GM23338 (cell line): ENCODE data around the gene BCAP31. TPM values are rescaled to one million over a fixed set of nuclear protein-coding genes. Genes with fewer than 3 reads are reported as not detected.
A peak's percentile ranks its signal among the peaks of the same experiment; 100 is the strongest.
"Not testable (repeated sequence)": the region's sequence is repeated elsewhere in the genome, so short reads cannot be mapped to it uniquely, and the experiment has no call there.

Experiments
- ATAC-seq: fragments of 200-7000 bp; cut with Tn5 transposase; 3 replicates; pipeline ENCODE4 v1.9.1; 2020
- DNase-seq: peaks from one replicate; pipeline ENCODE4 v3.0.0-alpha.2; 2015; ENCODE audit warnings: low spot score
- H2AFZ ChIP-seq: fragments of 200-600 bp; sonication (generic); 2 replicates; pipeline ENCODE4 v1.8.0; 2016; ENCODE audit warnings: antibody characterized with exemption, mild to moderate bottlenecking, moderate library complexity
- H3F3A ChIP-seq: fragments of 200-600 bp; sonication (generic); replicated peaks from 2 replicates; pipeline ENCODE4 v1.8.0; 2017; ENCODE audit warnings: antibody characterized with exemption, mixed run types, low read depth
- H3K27ac ChIP-seq: fragments of 200-600 bp; sonication (generic); 2 replicates; pipeline ENCODE4 v1.6.1; 2016; ENCODE audit warnings: low read depth
- H3K27me3 ChIP-seq: fragments of 200-600 bp; sonication (generic); 2 replicates; pipeline ENCODE4 v1.8.0; 2016; ENCODE audit warnings: mild to moderate bottlenecking, mixed run types, moderate library complexity; ENCODE audit not compliant: insufficient read depth
- H3K36me3 ChIP-seq: fragments of 200-600 bp; sonication (generic); 2 replicates; pipeline ENCODE4 v1.8.0; 2016; ENCODE audit warnings: mild to moderate bottlenecking; ENCODE audit not compliant: insufficient read depth
- H3K4me1 ChIP-seq: fragments of 200-600 bp; sonication (generic); 2 replicates; pipeline ENCODE4 v1.8.0; 2016; ENCODE audit warnings: mild to moderate bottlenecking, moderate library complexity; ENCODE audit not compliant: insufficient read depth
- H3K4me2 ChIP-seq: fragments of 200-600 bp; sonication (generic); 2 replicates; pipeline ENCODE4 v1.7.1; 2017; ENCODE audit warnings: mixed run types
- H3K4me3 ChIP-seq: fragments of 200-600 bp; sonication (generic); 2 replicates; pipeline ENCODE4 v1.6.1; 2016; ENCODE audit warnings: mixed run types
- H3K79me2 ChIP-seq: fragments of 200-600 bp; sonication (generic); replicated peaks from 2 replicates; pipeline ENCODE4 v1.8.0; 2017; ENCODE audit warnings: mild to moderate bottlenecking; ENCODE audit not compliant: insufficient read depth
- H3K9me2 ChIP-seq: fragments of 200-600 bp; sonication (generic); 2 replicates; pipeline ENCODE4 v1.8.0; 2017; ENCODE audit not compliant: insufficient read depth
- H4K20me1 ChIP-seq: fragments of 200-600 bp; sonication (generic); replicated peaks from 2 replicates; pipeline ENCODE4 v1.8.0; 2017; ENCODE audit warnings: mild to moderate bottlenecking; ENCODE audit not compliant: insufficient read depth
- H3K27ac Mint-ChIP-seq: 2 replicates; pipeline ENCODE4 v1.8.0; 2020; ENCODE audit warnings: inconsistent platforms, mild to moderate bottlenecking, moderate library complexity, mixed read lengths
- H3K27me3 Mint-ChIP-seq: 3 replicates; pipeline ENCODE4 v1.8.0; 2022; ENCODE audit warnings: low read depth, mild to moderate bottlenecking, moderate library complexity, mixed read lengths, inconsistent platforms; ENCODE audit not compliant: insufficient read depth, poor library complexity
- H3K36me3 Mint-ChIP-seq: 3 replicates; pipeline ENCODE4 v1.8.0; 2021; ENCODE audit warnings: low read depth, mild to moderate bottlenecking, inconsistent platforms, moderate library complexity, mixed read lengths
- H3K4me1 Mint-ChIP-seq: 3 replicates; pipeline ENCODE4 v1.8.0; 2020; ENCODE audit warnings: mild to moderate bottlenecking, inconsistent platforms, mixed read lengths
- H3K4me3 Mint-ChIP-seq: 3 replicates; pipeline ENCODE4 v1.8.0; 2021; ENCODE audit warnings: moderate library complexity, mild to moderate bottlenecking, inconsistent platforms, mixed read lengths
- H3K9me3 Mint-ChIP-seq: 3 replicates; pipeline ENCODE4 v1.8.0; 2020; ENCODE audit warnings: moderate library complexity, mild to moderate bottlenecking, inconsistent platforms, mixed read lengths
- ZNF114 ChIP-seq: fragments of 250-450 bp; sonication (Bioruptor Pico); IDR thresholded peaks from 2 replicates; pipeline ENCODE4 v1.5.0; 2020; ENCODE audit warnings: mild to moderate bottlenecking, moderate library complexity
- ZNF331 ChIP-seq: fragments of 250-450 bp; sonication (Bioruptor Pico); IDR thresholded peaks from 2 replicates; pipeline ENCODE4 v1.5.0; 2020; ENCODE audit warnings: low read depth, mild to moderate bottlenecking, moderate library complexity
- polyA plus RNA-seq: library from polyadenylated mRNA; unstranded; fragments of >200 nt; fragmentation: Nextera tagmentation; extraction: Ambion mirVana; gene quantifications from 2 replicates; pipeline ENCODE4 v1.2.1, GENCODE V29; 2016
- total RNA-seq: library from RNA; depleted of rRNA; stranded (reverse); fragments of >200 nt; shearing (Covaris generic); gene quantifications from 2 replicates; pipeline ENCODE4 v1.2.3, GENCODE V29; 2014
- TF ChIP-seq, protein P1 (sequence below), 2 experiments: fragments of 200-600 bp in 1 of 2; sonication (generic) in 1 of 2; conservative IDR thresholded peaks; 2 replicates each; pipeline versions ENCODE4 v1.5.1 to v1.6.1; 2016 to 2017; ENCODE audit warnings: antibody characterized with exemption in 2 of 2, low read depth in 2 of 2, mild to moderate bottlenecking in 2 of 2, moderate library complexity in 1 of 2

Gene BCAP31
- total and polyA plus RNA-seq, 2 experiments from 2014 or later: 85.0 to 145 TPM

DNA sequence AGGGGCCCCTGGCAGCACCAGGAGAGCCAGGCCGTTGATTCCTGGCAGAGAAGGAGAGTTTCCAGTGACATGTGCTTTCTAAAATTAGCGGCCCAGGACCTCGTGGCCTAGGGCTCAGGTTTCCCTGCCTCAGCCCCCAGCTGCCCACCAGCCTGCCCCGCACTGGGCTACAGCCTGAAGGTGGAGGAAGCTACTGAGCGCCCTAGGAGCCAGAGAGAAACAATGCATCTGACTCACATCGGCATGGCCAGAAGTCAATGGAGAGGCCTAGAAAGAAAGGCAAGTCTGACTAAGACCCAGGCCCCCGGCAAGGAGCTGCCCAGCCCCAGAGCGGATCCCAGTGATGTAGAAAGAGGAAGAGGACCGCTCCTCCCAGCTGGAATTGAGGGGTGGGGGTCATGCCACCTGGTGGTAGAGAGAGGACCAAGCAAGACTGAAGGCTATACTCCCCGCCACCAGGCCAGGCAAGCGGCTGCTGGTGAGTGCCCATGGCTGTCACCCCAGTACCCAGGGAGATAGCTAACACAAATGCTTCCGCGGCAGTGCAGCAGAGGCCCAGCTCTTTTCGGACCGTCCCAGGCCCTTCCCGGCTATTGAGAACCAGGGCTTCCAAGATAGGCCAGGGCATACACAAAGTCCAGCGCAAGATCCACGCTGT is 18.7 kb downstream of the BCAP31 start:
- not testable (repeated sequence) for H3K4me1 Mint-ChIP-seq, H3K9me3 Mint-ChIP-seq, H3K36me3 ChIP-seq, H4K20me1 ChIP-seq, H3K27me3 ChIP-seq, H3F3A ChIP-seq, H2AFZ ChIP-seq, H3K27ac Mint-ChIP-seq, DNase-seq, H3K27me3 Mint-ChIP-seq, H3K9me2 ChIP-seq, H3K4me3 Mint-ChIP-seq, H3K4me3 ChIP-seq, H3K4me1 ChIP-seq, H3K4me2 ChIP-seq, H3K27ac ChIP-seq, H3K79me2 ChIP-seq
- ATAC-seq: peak; percentile 66
- H3K36me3 Mint-ChIP-seq: peaks cover 24% of the 10 kb centered on the region
- TF ChIP-seq, protein P1, sequence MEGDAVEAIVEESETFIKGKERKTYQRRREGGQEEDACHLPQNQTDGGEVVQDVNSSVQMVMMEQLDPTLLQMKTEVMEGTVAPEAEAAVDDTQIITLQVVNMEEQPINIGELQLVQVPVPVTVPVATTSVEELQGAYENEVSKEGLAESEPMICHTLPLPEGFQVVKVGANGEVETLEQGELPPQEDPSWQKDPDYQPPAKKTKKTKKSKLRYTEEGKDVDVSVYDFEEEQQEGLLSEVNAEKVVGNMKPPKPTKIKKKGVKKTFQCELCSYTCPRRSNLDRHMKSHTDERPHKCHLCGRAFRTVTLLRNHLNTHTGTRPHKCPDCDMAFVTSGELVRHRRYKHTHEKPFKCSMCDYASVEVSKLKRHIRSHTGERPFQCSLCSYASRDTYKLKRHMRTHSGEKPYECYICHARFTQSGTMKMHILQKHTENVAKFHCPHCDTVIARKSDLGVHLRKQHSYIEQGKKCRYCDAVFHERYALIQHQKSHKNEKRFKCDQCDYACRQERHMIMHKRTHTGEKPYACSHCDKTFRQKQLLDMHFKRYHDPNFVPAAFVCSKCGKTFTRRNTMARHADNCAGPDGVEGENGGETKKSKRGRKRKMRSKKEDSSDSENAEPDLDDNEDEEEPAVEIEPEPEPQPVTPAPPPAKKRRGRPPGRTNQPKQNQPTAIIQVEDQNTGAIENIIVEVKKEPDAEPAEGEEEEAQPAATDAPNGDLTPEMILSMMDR (conservative IDR thresholded peaks at IDR 0.05; ENCODE audit: low read depth in 2 of 2): peak; percentile 17 to 37; a peak in 3 of 4 replicates

DNA sequence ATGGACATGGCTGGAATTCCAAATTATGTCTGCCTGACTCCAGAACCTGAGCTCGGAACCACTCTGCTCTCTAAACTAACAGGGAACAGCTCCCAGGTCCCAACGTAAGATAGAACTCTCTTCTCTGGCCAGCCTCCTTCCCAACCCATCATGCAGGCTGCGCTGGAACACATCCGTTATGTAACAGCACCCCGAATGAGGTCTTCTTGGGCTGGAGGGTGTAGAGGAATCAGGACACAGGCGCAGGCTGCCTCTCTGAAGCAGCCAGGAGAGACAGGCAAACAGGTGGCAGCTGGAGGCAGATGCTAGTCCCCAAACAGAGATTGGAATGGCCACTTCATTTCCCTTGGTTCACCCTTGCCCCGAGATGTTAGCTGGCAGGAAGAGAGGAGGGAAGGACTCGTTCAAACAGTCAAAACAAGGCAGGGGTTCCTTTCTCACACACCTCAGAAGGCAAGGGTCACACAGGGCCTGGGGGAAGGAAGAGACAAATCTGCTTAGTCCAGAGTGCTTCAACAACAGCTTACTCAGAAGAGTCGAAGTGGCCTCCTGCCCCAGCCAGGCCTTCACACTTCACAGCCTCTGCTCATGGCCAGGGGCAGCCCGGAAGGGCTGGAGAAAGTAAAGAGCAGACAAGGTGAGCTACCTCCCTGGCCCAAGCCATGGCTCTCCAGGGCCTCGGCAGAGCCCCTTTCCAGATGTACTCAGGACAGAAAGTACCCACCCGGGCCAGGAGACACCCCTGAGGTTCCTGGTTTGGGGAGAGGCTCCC is 19.4 kb downstream of the BCAP31 start:
- H3K4me1 ChIP-seq, H4K20me1 ChIP-seq, H3K9me3 Mint-ChIP-seq, H3K27me3 ChIP-seq, ATAC-seq, H3K4me3 ChIP-seq, H3K9me2 ChIP-seq, H3K36me3 ChIP-seq, H3K79me2 ChIP-seq, H2AFZ ChIP-seq, H3K4me1 Mint-ChIP-seq, H3K27me3 Mint-ChIP-seq, H3K27ac ChIP-seq, H3K4me3 Mint-ChIP-seq, H3K4me2 ChIP-seq, H3K27ac Mint-ChIP-seq, H3F3A ChIP-seq, DNase-seq: not testable (repeated sequence)
- peaks cover 21% of the 10 kb centered on the region for H3K36me3 Mint-ChIP-seq

- Histone ChIP-seq H3K9me2 (no peaks in the 10 kb centered on the region), H3K36me3 (no peaks in the 10 kb centered on the region), H4K20me1 (no peaks in the 10 kb centered on the region), H3K79me2 (no peaks in the 10 kb centered on the region), H3K4me3 (no peak overlapping the region), H3K27ac (no peak overlapping the region), H2AFZ (no peak overlapping the region), H3K4me1 (no peaks in the 10 kb centered on the region), H3F3A (no peaks in the 10 kb centered on the region), H3K4me2 (no peak overlapping the region), H3K27me3 (no peaks in the 10 kb centered on the region)
- H3K9me3 Mint-ChIP-seq: no peaks in the 10 kb centered on the region; the same call in 2 of the 3 replicates
- H3K27ac Mint-ChIP-seq: no peak overlapping the region
- H3K36me3 Mint-ChIP-seq: peaks cover 21% of the 10 kb centered on the region
- ATAC-seq (no peak), DNase-seq (no peak)
- H3K27me3 Mint-ChIP-seq: peaks cover 2% of the 10 kb centered on the region
- no peak overlapping the region for H3K4me3 Mint-ChIP-seq
- H3K4me1 Mint-ChIP-seq: peaks cover 9% of the 10 kb centered on the region
- TF ChIP-seq ZNF114 (CRISPR knock-in tag) (no peak), ZNF331 (CRISPR knock-in tag) (no peak)
Observed at GRCh38 chrX:153704021-153704526, 20.1 kb downstream of the BCAP31 start.
